ENCODE results near the gene EGLN3.

DNA sequence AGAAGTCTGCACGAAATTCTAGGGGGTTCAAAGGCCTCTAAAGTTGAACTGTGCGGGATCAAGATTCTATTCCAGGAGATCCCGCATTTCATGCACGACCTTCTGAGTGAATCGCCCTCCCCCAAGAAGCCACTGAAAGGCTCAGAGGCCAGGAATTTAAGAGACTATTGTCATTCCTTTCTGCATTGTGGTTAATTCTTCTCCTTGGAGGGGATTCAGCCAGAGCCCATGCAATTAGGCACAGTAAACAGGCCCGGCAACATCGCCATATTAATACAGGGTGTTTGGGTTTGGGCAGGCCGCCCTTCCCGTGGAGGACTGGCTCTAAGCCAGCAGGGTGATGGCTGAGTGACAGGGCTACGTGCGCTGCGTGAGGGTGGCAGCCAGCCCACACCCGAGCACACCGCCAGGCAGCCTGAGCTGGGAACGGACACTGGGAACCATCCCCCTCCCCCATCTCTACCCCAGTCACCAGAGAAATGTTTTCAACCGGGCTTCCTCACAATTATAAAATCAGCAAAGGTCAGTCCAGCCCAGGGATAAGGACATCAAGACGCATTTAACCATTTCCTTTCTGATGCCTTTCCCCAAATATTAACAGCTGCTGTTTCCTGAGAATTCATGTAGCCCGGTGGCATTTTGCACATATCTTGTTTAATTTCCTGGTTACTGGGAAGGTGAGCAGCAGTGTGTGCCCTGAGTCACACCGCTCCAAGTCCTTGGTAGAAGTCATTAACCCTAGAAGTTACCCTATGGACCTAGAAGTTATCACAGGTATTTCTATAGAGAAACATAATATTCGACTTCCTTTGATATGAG lies 12.5 kb downstream of the EGLN3 start:
- TF ChIP-seq SNAI2 (CRISPR knock-in tag; IDR thresholded peaks at IDR 0.05) (no peak), GLIS3 (CRISPR knock-in tag; IDR thresholded peaks at IDR 0.05) (no peak), ZNF70 (CRISPR knock-in tag; IDR thresholded peaks at IDR 0.05) (no peak)
